SK-N-SH (cell line): ENCODE results near the gene SIGLEC8. TPM values are rescaled to one million over a fixed set of nuclear protein-coding genes. Genes with fewer than 3 reads are reported as not detected.

Source experiments
- CTCF ChIA-PET: fragments of 300-600, 350-600 bp; formaldehyde crosslinking; extraction: SDS; loops from one replicate; lab custom pipeline; 2021; lab: Yijun Ruan, JAX
- POLR2A ChIA-PET: fragments of 350-600 bp; sonication (Branson Sonifier 250); formaldehyde crosslinking; extraction: SDS; loops from one replicate; lab custom pipeline; 2020; ENCODE audit warnings: antibody characterized with exemption, inconsistent platforms; lab: Yijun Ruan, JAX
- DNase-seq: peaks from one replicate; pipeline ENCODE4 v3.0.0; 2012
- H2AFZ ChIP-seq: fragments of 200-600 bp; sonication (generic); 2 replicates; pipeline ENCODE4 v1.8.1; 2016; ENCODE audit warnings: antibody characterized with exemption, mild to moderate bottlenecking, low read depth
- H3F3A ChIP-seq: fragments of 200-600 bp; sonication (generic); replicated peaks from 2 replicates; pipeline ENCODE3; 2016; ENCODE audit warnings: antibody characterized with exemption, mild to moderate bottlenecking; ENCODE audit not compliant: insufficient read depth
- H3K27ac ChIP-seq, 2 experiments: fragments of 200-500 bp in 1 of 2; fragments of 200-600 bp in 1 of 2; sonication (Bioruptor generic) in 1 of 2; sonication (generic), shearing (Covaris generic) in 1 of 2; 2 replicates each; pipeline versions ENCODE4 v1.5.1 to v1.6.1; 2014 to 2016; ENCODE audit warnings: low read depth in 2 of 2, inconsistent platforms in 1 of 2, low read length in 1 of 2, mild to moderate bottlenecking in 1 of 2, mixed read lengths in 1 of 2
- H3K27me3 ChIP-seq: fragments of 200-600 bp; sonication (generic), shearing (Covaris generic); 2 replicates; pipeline ENCODE4 v1.6.1; 2016; ENCODE audit warnings: mixed run types; ENCODE audit not compliant: insufficient read depth
- H3K36me3 ChIP-seq, 2 experiments: fragments of 200-500 bp in 1 of 2; fragments of 200-600 bp in 1 of 2; sonication (Bioruptor generic) in 1 of 2; sonication (generic) in 1 of 2; replicated peaks in 1 of 2; 2 replicates each; pipeline versions ENCODE3 to v1.5.1; 2014 to 2016; ENCODE audit warnings: low read length in 1 of 2, mild to moderate bottlenecking in 1 of 2; ENCODE audit not compliant: insufficient read depth in 2 of 2, control insufficient read depth in 1 of 2
- H3K4me1 ChIP-seq, 2 experiments: fragments of 200-500 bp in 1 of 2; fragments of 200-600 bp in 1 of 2; sonication (Bioruptor generic) in 1 of 2; sonication (generic), shearing (Covaris generic) in 1 of 2; 2 replicates each; pipeline versions ENCODE4 v1.5.1 to v1.6.1; 2014 to 2016; ENCODE audit warnings: low read depth in 1 of 2, low read length in 1 of 2, mixed run types in 1 of 2; ENCODE audit not compliant: insufficient read depth in 2 of 2, control insufficient read depth in 1 of 2
- H3K4me2 ChIP-seq: fragments of 200-600 bp; sonication (generic), shearing (Covaris generic); 2 replicates; pipeline ENCODE4 v1.6.1; 2017; ENCODE audit warnings: mixed run types
- H3K4me3 ChIP-seq, 2 experiments: fragments of 200-500 bp in 1 of 2; fragments of 200-600 bp in 1 of 2; sonication (Bioruptor generic) in 1 of 2; sonication (generic), shearing (Covaris generic) in 1 of 2; 2 replicates each; pipeline versions ENCODE4 v1.5.1 to v1.8.1; 2014 to 2016; ENCODE audit warnings: low read depth in 2 of 2, inconsistent platforms in 1 of 2, low read length in 1 of 2, mild to moderate bottlenecking in 1 of 2, mixed read lengths in 1 of 2, moderate library complexity in 1 of 2
- H3K79me2 ChIP-seq: fragments of 200-600 bp; sonication (generic); 2 replicates; pipeline ENCODE4 v1.8.1; 2017; ENCODE audit warnings: mild to moderate bottlenecking; ENCODE audit not compliant: insufficient read depth
- H3K9ac ChIP-seq: fragments of 200-600 bp; sonication (generic); 2 replicates; pipeline ENCODE4 v1.6.1; 2017; ENCODE audit warnings: mixed run types
- H3K9me2 ChIP-seq: fragments of 200-600 bp; sonication (generic); 2 replicates; pipeline ENCODE4 v1.6.1; 2017; ENCODE audit warnings: mixed run types
- H3K9me3 ChIP-seq: fragments of 200-600 bp; sonication (generic); 2 replicates; pipeline ENCODE4 v1.6.1; 2017; ENCODE audit warnings: mixed run types, mild to moderate bottlenecking, moderate library complexity
- H4K20me1 ChIP-seq: fragments of 200-600 bp; sonication (generic); 2 replicates; pipeline ENCODE4 v1.6.1; 2017; ENCODE audit warnings: mild to moderate bottlenecking, mixed run types; ENCODE audit not compliant: insufficient read depth
- CHD2 ChIP-seq: fragments of 150-350 bp; IDR thresholded peaks from 2 replicates; pipeline ENCODE4 v1.6.1; 2018; ENCODE audit warnings: low read length; ENCODE audit not compliant: partially characterized antibody
- ELF1 ChIP-seq: IDR thresholded peaks from 2 replicates; pipeline ENCODE4 v1.4.0; 2012
- FOXJ3 ChIP-seq: sonication (generic); formaldehyde crosslinking; IDR thresholded peaks from 2 replicates; pipeline ENCODE4 v1.5.1; 2020; ENCODE audit warnings: mild to moderate bottlenecking, missing genetic modification reagents
- GABPA ChIP-seq: IDR thresholded peaks from 2 replicates; pipeline ENCODE4 v1.4.0; 2012; ENCODE audit warnings: low read depth, mild to moderate bottlenecking
- GATA2 ChIP-seq: sonication (generic); formaldehyde crosslinking; IDR thresholded peaks from 2 replicates; pipeline ENCODE4 v1.5.0; 2020; ENCODE audit warnings: mild to moderate bottlenecking, missing genetic modification reagents
- JUND ChIP-seq: IDR thresholded peaks from 2 replicates; pipeline ENCODE4 v1.4.0; 2012
- MEF2A ChIP-seq: IDR thresholded peaks from 2 replicates; pipeline ENCODE4 v1.4.0; 2012; ENCODE audit warnings: low read depth, borderline replicate concordance
- MXI1 ChIP-seq: IDR thresholded peaks from 2 replicates; pipeline ENCODE4 v1.6.1; 2012; ENCODE audit warnings: mild to moderate bottlenecking, low read depth, low read length, improper control_type of control experiment
- POLR2AphosphoS5 ChIP-seq: IDR thresholded peaks from 2 replicates; pipeline ENCODE4 v1.6.1; 2012; ENCODE audit warnings: low read depth, low read length
- RXRA ChIP-seq: IDR thresholded peaks from 2 replicates; pipeline ENCODE4 v1.4.0; 2012; ENCODE audit warnings: low read depth, mild to moderate bottlenecking, borderline replicate concordance
- TAF1 ChIP-seq: IDR thresholded peaks from 2 replicates; pipeline ENCODE4 v1.6.1; 2012; ENCODE audit warnings: low read depth, mild to moderate bottlenecking, low read length, moderate library complexity, borderline replicate concordance
- TEAD4 ChIP-seq: IDR thresholded peaks from 2 replicates; pipeline ENCODE4 v1.4.0; 2012; ENCODE audit warnings: mild to moderate bottlenecking, borderline replicate concordance; ENCODE audit not compliant: insufficient read depth
- WGBS: methylation state at CpG from one replicate; pipeline ENCODE4 v1.1.6; 2017; ENCODE audit warnings: low lambda C conversion rate; 5-methylcytosine and 5-hydroxymethylcytosine counted together
- polyA plus RNA-seq, 3 experiments: library from polyadenylated mRNA; depleted of rRNA; stranded (reverse); fragments of >200 nt; gene quantifications; 2 replicates each; pipeline ENCODE4 v1.2.3, GENCODE V29; 2012
- TF ChIP-seq, protein P1 (sequence below): IDR thresholded peaks from 2 replicates; pipeline ENCODE4 v1.4.0; 2012; ENCODE audit warnings: low read depth, borderline replicate concordance
- TF ChIP-seq, protein P2 (sequence below): IDR thresholded peaks from 2 replicates; pipeline ENCODE4 v1.4.0; 2012; ENCODE audit warnings: low read depth
- TF ChIP-seq, protein P3 (sequence below): IDR thresholded peaks from 2 replicates; pipeline ENCODE4; 2012
- TF ChIP-seq, protein P4 (sequence below): fragments of 150-350 bp; IDR thresholded peaks from 2 replicates; pipeline ENCODE4 v1.6.1; 2017; ENCODE audit warnings: antibody characterized with exemption, low read length, low read depth, borderline replicate concordance
- TF ChIP-seq, protein P5 (sequence below): fragments of 200-600 bp; sonication (generic); IDR thresholded peaks from 2 replicates; pipeline ENCODE4 v1.6.1; 2017; ENCODE audit warnings: antibody characterized with exemption, mild to moderate bottlenecking, moderate library complexity
- TF ChIP-seq, protein P6 (sequence below): IDR thresholded peaks from 2 replicates; pipeline ENCODE4 v1.6.1; 2012; ENCODE audit warnings: mild to moderate bottlenecking, low read depth, low read length, moderate library complexity
- TF ChIP-seq, protein P7 (sequence below): fragments of 150-350 bp; IDR thresholded peaks from 2 replicates; pipeline ENCODE4 v1.6.1; 2016; ENCODE audit warnings: mild to moderate bottlenecking, low read depth, low read length

Gene SIGLEC8
- polyA plus RNA-seq, 1 of the 3 experiments (the other 2 are of a cell fraction) = not detected

DNA sequence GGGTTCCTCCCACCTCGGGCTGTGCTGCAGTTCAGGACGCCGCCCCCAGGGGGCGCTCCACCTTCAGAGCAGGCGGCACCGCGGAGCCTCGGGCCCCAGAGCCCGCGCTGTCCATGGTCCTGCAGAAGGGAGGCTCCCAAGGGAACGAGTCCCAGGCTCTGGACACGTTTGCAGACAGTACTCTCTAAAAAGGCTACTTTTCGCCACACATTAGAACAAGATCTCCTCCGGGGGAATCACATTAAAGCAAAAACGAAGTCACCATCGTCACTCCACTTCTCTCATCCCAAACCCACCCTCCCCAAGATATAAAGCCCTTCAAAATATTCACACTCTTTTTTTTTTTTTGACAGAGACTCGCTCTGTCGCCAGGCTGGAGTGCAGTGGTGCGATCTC, 36.2 kb downstream of the SIGLEC8 start (continued):
- TF ChIP-seq GABPA = no peak
- TF ChIP-seq TEAD4 = no peak
- no peak for TF ChIP-seq JUND
- TF ChIP-seq TAF1 = 0 out of 2 replicates have a peak, but pooled peaks have one; percentile 10
- TF ChIP-seq, protein P1, sequence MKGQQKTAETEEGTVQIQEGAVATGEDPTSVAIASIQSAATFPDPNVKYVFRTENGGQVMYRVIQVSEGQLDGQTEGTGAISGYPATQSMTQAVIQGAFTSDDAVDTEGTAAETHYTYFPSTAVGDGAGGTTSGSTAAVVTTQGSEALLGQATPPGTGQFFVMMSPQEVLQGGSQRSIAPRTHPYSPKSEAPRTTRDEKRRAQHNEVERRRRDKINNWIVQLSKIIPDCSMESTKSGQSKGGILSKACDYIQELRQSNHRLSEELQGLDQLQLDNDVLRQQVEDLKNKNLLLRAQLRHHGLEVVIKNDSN = no peak
- TF ChIP-seq RXRA = no peak
- no peak for TF ChIP-seq MXI1
- TF ChIP-seq MEF2A = no peak

DNA sequence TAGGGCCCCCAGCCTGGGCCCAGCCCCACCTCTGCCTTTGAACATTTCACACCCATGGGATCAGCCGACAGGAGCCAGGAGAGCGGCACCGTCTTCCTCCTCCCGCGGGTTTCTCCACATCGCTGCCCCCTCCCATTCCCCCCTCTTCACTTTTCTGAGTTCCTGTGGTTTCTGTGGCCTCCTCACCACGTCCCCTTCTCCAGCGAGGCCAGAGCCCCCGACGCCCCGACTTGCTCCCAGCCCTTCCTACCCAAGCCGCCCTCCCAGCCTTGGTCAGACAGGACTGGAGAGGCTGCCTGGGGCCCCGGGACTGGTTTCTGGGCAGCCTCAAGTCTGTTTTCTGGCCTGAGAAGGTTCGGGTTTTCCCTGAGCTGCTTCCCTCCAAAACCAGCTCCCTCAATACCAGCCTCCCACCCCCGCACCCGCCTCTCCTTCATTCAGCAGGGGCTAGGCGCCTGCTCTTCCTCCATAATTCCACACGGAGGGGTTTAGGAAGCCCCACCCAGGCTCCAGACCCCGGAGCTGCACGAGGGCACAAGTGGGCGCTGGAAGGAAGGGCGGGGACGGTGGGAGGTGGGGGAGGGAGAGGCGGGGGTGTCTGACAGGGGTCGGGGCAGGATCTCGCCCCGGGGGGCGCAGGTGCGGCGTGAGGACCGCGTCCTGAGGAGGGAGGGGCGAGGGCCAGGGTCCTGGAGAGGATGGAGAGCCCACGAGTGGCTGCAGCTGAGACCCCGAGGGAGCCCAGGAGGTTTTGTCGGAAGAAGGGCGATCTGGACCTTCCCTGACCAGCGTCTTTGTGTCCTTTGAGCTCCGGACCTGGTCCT, 36.8 kb downstream of the SIGLEC8 start:
- WGBS = 4% methylated on average over 24 of the region's 39 CpGs
- H2AFZ ChIP-seq = no peak overlapping the region
- H3K27me3 ChIP-seq = peaks cover 24% of the 10 kb centered on the region
- H3K79me2 ChIP-seq = no peaks in the 10 kb centered on the region
- no peak overlapping the region for H3K4me2 ChIP-seq
- H3K27ac ChIP-seq = no peak overlapping the region
- no peak overlapping the region for H3K9ac ChIP-seq
- no peaks in the 10 kb centered on the region for H3K9me3 ChIP-seq
- POLR2A ChIA-PET = no interaction called here
- H4K20me1 ChIP-seq = no peaks in the 10 kb centered on the region
- CTCF ChIA-PET = interaction anchor here (0.6 to 2.4 kb wide), 30 partner anchors 9 to 236 kb away, joined by 3 to 37 read pairs (median 4); partner anchors contain the start of gene VSIG10L
- no peaks in the 10 kb centered on the region for H3K36me3 ChIP-seq
- no peak overlapping the region; a peak in 1 of 4 replicates for H3K4me3 ChIP-seq
- no peaks in the 10 kb centered on the region for H3K9me2 ChIP-seq
- no peaks in the 10 kb centered on the region for H3F3A ChIP-seq
- DNase-seq = no peak
- H3K4me1 ChIP-seq = no peaks in the 10 kb centered on the region; a peak in 1 of 4 replicates
- TF ChIP-seq, protein P2, sequence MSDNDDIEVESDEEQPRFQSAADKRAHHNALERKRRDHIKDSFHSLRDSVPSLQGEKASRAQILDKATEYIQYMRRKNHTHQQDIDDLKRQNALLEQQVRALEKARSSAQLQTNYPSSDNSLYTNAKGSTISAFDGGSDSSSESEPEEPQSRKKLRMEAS = no peak
- TF ChIP-seq ELF1 (no peak), TAF1 (no peak), TEAD4 (no peak), FOXJ3 (no peak), CHD2 (no peak), POLR2AphosphoS5 (no peak), GATA2 (CRISPR knock-in tag) (no peak)
- TF ChIP-seq, protein P3, sequence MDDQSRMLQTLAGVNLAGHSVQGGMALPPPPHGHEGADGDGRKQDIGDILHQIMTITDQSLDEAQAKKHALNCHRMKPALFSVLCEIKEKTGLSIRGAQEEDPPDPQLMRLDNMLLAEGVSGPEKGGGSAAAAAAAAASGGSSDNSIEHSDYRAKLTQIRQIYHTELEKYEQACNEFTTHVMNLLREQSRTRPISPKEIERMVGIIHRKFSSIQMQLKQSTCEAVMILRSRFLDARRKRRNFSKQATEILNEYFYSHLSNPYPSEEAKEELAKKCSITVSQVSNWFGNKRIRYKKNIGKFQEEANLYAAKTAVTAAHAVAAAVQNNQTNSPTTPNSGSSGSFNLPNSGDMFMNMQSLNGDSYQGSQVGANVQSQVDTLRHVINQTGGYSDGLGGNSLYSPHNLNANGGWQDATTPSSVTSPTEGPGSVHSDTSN = no peak
- TF ChIP-seq, protein P4, sequence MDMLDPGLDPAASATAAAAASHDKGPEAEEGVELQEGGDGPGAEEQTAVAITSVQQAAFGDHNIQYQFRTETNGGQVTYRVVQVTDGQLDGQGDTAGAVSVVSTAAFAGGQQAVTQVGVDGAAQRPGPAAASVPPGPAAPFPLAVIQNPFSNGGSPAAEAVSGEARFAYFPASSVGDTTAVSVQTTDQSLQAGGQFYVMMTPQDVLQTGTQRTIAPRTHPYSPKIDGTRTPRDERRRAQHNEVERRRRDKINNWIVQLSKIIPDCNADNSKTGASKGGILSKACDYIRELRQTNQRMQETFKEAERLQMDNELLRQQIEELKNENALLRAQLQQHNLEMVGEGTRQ = no peak
- TF ChIP-seq, protein P1 = no peak
- TF ChIP-seq, protein P5, sequence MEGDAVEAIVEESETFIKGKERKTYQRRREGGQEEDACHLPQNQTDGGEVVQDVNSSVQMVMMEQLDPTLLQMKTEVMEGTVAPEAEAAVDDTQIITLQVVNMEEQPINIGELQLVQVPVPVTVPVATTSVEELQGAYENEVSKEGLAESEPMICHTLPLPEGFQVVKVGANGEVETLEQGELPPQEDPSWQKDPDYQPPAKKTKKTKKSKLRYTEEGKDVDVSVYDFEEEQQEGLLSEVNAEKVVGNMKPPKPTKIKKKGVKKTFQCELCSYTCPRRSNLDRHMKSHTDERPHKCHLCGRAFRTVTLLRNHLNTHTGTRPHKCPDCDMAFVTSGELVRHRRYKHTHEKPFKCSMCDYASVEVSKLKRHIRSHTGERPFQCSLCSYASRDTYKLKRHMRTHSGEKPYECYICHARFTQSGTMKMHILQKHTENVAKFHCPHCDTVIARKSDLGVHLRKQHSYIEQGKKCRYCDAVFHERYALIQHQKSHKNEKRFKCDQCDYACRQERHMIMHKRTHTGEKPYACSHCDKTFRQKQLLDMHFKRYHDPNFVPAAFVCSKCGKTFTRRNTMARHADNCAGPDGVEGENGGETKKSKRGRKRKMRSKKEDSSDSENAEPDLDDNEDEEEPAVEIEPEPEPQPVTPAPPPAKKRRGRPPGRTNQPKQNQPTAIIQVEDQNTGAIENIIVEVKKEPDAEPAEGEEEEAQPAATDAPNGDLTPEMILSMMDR = no peak
- TF ChIP-seq, protein P6, sequence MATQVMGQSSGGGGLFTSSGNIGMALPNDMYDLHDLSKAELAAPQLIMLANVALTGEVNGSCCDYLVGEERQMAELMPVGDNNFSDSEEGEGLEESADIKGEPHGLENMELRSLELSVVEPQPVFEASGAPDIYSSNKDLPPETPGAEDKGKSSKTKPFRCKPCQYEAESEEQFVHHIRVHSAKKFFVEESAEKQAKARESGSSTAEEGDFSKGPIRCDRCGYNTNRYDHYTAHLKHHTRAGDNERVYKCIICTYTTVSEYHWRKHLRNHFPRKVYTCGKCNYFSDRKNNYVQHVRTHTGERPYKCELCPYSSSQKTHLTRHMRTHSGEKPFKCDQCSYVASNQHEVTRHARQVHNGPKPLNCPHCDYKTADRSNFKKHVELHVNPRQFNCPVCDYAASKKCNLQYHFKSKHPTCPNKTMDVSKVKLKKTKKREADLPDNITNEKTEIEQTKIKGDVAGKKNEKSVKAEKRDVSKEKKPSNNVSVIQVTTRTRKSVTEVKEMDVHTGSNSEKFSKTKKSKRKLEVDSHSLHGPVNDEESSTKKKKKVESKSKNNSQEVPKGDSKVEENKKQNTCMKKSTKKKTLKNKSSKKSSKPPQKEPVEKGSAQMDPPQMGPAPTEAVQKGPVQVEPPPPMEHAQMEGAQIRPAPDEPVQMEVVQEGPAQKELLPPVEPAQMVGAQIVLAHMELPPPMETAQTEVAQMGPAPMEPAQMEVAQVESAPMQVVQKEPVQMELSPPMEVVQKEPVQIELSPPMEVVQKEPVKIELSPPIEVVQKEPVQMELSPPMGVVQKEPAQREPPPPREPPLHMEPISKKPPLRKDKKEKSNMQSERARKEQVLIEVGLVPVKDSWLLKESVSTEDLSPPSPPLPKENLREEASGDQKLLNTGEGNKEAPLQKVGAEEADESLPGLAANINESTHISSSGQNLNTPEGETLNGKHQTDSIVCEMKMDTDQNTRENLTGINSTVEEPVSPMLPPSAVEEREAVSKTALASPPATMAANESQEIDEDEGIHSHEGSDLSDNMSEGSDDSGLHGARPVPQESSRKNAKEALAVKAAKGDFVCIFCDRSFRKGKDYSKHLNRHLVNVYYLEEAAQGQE = no peak
- TF ChIP-seq, protein P7, sequence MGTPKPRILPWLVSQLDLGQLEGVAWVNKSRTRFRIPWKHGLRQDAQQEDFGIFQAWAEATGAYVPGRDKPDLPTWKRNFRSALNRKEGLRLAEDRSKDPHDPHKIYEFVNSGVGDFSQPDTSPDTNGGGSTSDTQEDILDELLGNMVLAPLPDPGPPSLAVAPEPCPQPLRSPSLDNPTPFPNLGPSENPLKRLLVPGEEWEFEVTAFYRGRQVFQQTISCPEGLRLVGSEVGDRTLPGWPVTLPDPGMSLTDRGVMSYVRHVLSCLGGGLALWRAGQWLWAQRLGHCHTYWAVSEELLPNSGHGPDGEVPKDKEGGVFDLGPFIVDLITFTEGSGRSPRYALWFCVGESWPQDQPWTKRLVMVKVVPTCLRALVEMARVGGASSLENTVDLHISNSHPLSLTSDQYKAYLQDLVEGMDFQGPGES = no peak
